Osteoblast (primary cell): Measurements from ENCODE around the gene PHYHIPL. TPM values are rescaled to one million over a fixed set of nuclear protein-coding genes. Genes with fewer than 3 reads are reported as not detected.

ENCODE experiments used
- DNase-seq: peaks from one replicate; pipeline ENCODE4 v3.0.0; 2011; ENCODE audit warnings: low spot score, mixed read lengths; ENCODE audit not compliant: insufficient read length; ENCODE audit errors: missing footprints
- H2AFZ ChIP-seq: 2 replicates; pipeline ENCODE4 v1.6.0; 2011; ENCODE audit warnings: mild to moderate bottlenecking, low read length
- H3K27ac ChIP-seq: 2 replicates; pipeline ENCODE4 v1.5.1; 2011; ENCODE audit warnings: mild to moderate bottlenecking, low read depth, low read length, moderate library complexity
- H3K27me3 ChIP-seq: 2 replicates; pipeline ENCODE4 v1.6.0; 2012; ENCODE audit warnings: mild to moderate bottlenecking, control low read depth, inconsistent platforms, low read length, moderate library complexity; ENCODE audit not compliant: insufficient read depth
- H3K36me3 ChIP-seq: 2 replicates; pipeline ENCODE4 v1.5.1; 2011; ENCODE audit warnings: mild to moderate bottlenecking, low read length, control low read depth, moderate library complexity; ENCODE audit not compliant: insufficient read depth
- H3K4me1 ChIP-seq: 2 replicates; pipeline ENCODE4 v1.5.1; 2011; ENCODE audit warnings: mild to moderate bottlenecking, low read length, control low read depth, moderate library complexity; ENCODE audit not compliant: insufficient read depth
- H3K4me2 ChIP-seq: 2 replicates; pipeline ENCODE4 v1.6.0; 2011; ENCODE audit warnings: mild to moderate bottlenecking, low read length; ENCODE audit not compliant: insufficient read depth
- H3K4me3 ChIP-seq: fragments of 200-600 bp; sonication (generic); 3 replicates; pipeline ENCODE4 v1.5.1; 2012; ENCODE audit warnings: mild to moderate bottlenecking, low read length, inconsistent platforms; ENCODE audit not compliant: insufficient read depth
- H3K79me2 ChIP-seq: 2 replicates; pipeline ENCODE4 v1.6.0; 2012; ENCODE audit warnings: mild to moderate bottlenecking, low read length, control low read depth, inconsistent platforms; ENCODE audit not compliant: insufficient read depth
- H3K9me3 ChIP-seq: 2 replicates; pipeline ENCODE4 v1.5.1; 2011; ENCODE audit warnings: low read depth, low read length, control low read depth
- H4K20me1 ChIP-seq: 2 replicates; pipeline ENCODE4 v1.6.0; 2012; ENCODE audit warnings: mild to moderate bottlenecking, low read length, control low read depth; ENCODE audit not compliant: insufficient read depth
- total RNA-seq: library from RNA; depleted of rRNA; stranded (reverse); fragments of >200 nt; gene quantifications from 2 replicates; pipeline ENCODE4 v1.2.3, GENCODE V29; 2012
- TF ChIP-seq, protein P1 (sequence below): IDR thresholded peaks from 2 replicates; pipeline ENCODE4 v1.5.1; 2011; ENCODE audit warnings: mild to moderate bottlenecking, low read depth, low read length, moderate library complexity; ENCODE audit errors: extremely low read depth

Gene PHYHIPL
- total RNA-seq, 1 donor = not detected

DNA sequence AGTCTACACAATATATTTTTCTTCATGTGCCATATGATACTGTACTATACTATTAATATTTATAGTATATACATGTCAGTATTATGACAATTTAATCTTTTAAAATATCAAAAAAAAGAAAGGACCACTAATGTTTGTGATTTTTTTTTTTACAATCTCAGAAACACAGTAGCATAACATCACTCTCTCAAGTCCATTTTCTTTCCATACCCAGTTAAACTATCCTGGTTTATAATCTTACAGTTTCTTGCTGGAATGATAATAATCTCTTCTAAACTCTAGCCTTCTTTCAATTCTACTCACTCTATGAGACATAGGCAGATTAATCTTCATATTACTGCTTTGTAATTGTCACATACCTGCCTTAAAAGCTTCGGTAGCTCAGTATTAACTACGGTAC, 8.9 kb upstream of the PHYHIPL start:
- Histone ChIP-seq H3K4me2 (no peak overlapping the region), H2AFZ (no peak overlapping the region), H3K9me3 (no peaks in the 10 kb centered on the region), H3K36me3 (no peaks in the 10 kb centered on the region), H3K79me2 (no peaks in the 10 kb centered on the region), H4K20me1 (no peaks in the 10 kb centered on the region), H3K27me3 (peaks cover 6% of the 10 kb centered on the region), H3K27ac (no peak overlapping the region), H3K4me1 (no peaks in the 10 kb centered on the region), H3K4me3 (no peak overlapping the region)
- DNase-seq = no peak
- TF ChIP-seq, protein P1, sequence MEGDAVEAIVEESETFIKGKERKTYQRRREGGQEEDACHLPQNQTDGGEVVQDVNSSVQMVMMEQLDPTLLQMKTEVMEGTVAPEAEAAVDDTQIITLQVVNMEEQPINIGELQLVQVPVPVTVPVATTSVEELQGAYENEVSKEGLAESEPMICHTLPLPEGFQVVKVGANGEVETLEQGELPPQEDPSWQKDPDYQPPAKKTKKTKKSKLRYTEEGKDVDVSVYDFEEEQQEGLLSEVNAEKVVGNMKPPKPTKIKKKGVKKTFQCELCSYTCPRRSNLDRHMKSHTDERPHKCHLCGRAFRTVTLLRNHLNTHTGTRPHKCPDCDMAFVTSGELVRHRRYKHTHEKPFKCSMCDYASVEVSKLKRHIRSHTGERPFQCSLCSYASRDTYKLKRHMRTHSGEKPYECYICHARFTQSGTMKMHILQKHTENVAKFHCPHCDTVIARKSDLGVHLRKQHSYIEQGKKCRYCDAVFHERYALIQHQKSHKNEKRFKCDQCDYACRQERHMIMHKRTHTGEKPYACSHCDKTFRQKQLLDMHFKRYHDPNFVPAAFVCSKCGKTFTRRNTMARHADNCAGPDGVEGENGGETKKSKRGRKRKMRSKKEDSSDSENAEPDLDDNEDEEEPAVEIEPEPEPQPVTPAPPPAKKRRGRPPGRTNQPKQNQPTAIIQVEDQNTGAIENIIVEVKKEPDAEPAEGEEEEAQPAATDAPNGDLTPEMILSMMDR = no peak

DNA sequence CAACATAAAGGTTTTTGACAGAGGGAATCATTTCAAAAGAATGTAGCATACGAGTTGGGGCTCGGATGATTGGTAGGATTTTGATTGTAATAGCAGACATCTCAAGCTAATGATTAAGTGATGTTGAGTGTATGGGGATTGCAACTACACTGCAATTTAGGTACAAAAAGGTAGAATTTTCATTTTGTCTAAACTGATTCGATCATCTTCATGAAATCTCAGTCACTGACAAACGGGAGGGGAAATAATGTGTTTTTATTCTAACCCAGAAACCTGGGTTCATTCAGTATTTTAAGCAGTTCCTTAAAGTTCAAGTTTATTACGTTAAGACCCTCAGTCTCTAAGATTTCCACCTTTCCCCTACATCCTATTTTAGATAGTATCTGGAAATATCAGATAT, 3.9 kb upstream of the PHYHIPL start:
- DNase-seq = peak; percentile 58
- Histone ChIP-seq H3K4me3 (no peak overlapping the region), H3K4me2 (no peak overlapping the region), H3K27me3 (peaks cover 40% of the 10 kb centered on the region), H3K27ac (no peak overlapping the region), H2AFZ (no peak overlapping the region), H3K36me3 (no peaks in the 10 kb centered on the region), H3K9me3 (no peaks in the 10 kb centered on the region), H4K20me1 (no peaks in the 10 kb centered on the region), H3K79me2 (no peaks in the 10 kb centered on the region), H3K4me1 (no peaks in the 10 kb centered on the region)
- TF ChIP-seq, protein P1 = no peak

DNA sequence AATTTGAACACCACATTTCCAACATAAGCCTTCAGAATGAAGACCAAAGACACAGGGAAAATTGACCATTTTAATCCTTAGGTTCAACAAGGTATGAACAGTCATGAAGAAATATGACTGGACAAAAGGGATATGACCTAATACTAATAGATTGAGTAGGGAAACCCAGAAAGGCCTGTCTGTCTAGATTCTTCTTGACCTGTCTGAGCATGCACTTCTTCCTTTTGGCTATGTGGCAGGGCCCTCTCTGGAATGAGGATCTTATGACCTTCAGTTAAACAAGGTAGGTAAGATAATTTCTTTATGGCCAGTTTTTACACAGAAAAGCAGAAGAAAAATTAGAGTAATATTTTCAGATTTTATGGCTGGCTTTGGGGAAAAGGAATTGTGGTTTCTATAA, 3.0 kb upstream of the PHYHIPL start:
- Histone ChIP-seq H3K79me2 (no peaks in the 10 kb centered on the region), H3K9me3 (no peaks in the 10 kb centered on the region), H3K4me3 (no peak overlapping the region), H3K4me1 (no peaks in the 10 kb centered on the region), H3K36me3 (no peaks in the 10 kb centered on the region), H3K27ac (no peak overlapping the region), H3K4me2 (no peak overlapping the region), H3K27me3 (peaks cover 40% of the 10 kb centered on the region), H2AFZ (no peak overlapping the region), H4K20me1 (no peaks in the 10 kb centered on the region)
- no peak for DNase-seq
- TF ChIP-seq, protein P1 = no peak

DNA sequence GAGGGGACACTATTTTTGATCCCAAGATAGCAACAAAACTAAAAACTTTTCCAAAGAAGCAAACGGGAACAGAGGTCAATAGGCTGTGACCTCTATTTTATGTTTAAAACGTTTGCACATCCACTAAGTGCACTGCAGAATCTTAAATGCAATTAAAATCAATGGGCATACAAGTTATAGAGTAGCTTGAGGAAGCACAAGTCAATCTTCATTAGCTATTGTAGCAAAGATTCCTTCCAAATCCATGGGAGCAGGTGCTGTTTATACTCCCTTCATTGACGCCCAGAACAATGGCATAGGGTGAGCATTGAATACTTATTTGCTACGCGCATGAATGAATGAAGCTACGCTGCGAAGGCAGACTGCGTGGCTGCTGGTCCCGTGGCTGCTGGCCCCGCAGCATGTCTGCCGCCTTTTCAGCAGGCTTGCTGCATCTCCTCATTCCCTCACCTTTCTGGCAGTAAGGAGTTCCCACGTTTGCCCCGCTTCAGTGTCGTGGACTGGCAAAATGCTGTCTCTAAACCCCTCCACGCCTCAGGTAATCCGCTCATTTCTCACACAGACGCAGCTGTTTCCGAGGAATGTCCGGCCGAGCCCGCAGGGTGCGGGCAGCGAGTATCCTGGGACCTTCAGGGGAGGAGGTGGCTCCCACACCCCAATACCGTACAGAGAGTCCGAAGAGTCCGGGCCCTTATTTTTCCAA, 754 bp upstream of the PHYHIPL start:
- no peaks in the 10 kb centered on the region for H3K36me3 ChIP-seq
- H3K4me1 ChIP-seq = no peaks in the 10 kb centered on the region
- DNase-seq = peak; percentile 45
- no peaks in the 10 kb centered on the region for H3K9me3 ChIP-seq
- no peak overlapping the region for H3K4me2 ChIP-seq
- H3K79me2 ChIP-seq = no peaks in the 10 kb centered on the region
- no peak overlapping the region for H2AFZ ChIP-seq
- peaks cover 35% of the 10 kb centered on the region for H3K27me3 ChIP-seq
- no peaks in the 10 kb centered on the region for H4K20me1 ChIP-seq
- H3K27ac ChIP-seq = no peak overlapping the region
- TF ChIP-seq, protein P1 = no peak
- no peak overlapping the region for H3K4me3 ChIP-seq
